GM19455 (cell line): ENCODE measurements around the gene ATP11A.

Experiments
- ATAC-seq: cut with Tn5 transposase; IDR thresholded peaks from one replicate; pipeline ENCODE4 v1.9.1; 2021; ENCODE audit not compliant: unreplicated experiment

ATP11A gene

GRCh38 chr13:112888238-112889111, 198.6 kb downstream of the ATP11A start:
- ATAC-seq, result no peak

DNA sequence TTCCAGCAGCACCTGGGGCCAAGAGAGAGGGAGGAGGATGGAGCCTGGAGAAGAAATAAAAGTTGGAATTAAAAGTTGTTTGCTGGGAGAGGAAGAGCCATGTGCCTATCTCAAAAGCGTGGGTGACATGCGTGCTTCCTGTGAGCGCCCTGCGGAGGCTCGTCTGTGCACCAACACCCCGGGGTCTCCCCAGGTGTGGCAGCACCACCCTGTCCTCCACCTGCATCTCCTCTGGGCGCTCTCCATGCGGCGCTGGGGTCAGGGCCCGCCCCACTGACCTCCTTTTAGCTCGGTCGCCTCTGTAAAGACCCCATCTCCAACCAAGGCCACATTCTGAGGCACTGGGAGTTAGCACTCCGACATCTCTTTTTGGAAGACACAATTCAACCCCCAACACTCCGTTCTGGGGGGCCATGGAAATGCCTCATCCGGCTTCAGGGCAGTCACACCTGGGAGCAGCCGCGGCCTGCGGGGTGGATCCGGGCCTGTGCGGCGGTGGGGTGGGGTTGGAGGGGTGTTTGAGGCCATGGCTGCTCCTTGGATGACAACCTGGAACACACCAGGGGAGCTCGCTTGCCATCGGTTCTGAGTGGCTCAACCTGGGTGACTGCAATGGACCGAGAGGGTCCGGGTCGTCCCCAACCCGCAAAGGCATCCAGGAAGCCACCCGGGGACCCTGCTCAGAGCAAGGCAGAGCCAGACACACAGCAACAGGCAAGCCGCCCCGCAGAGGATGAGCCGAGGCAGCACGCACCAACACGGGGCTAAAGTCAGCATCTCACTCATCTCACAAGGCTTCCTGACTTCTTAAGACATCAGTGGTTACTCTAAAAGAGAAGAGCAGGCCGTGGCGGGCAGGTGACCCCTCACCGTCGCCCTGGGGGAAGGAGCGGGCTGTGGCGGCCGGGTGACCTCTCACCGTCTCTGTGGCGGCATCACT, 199.8 kb downstream of the ATP11A start:
- ATAC-seq, result no peak

DNA sequence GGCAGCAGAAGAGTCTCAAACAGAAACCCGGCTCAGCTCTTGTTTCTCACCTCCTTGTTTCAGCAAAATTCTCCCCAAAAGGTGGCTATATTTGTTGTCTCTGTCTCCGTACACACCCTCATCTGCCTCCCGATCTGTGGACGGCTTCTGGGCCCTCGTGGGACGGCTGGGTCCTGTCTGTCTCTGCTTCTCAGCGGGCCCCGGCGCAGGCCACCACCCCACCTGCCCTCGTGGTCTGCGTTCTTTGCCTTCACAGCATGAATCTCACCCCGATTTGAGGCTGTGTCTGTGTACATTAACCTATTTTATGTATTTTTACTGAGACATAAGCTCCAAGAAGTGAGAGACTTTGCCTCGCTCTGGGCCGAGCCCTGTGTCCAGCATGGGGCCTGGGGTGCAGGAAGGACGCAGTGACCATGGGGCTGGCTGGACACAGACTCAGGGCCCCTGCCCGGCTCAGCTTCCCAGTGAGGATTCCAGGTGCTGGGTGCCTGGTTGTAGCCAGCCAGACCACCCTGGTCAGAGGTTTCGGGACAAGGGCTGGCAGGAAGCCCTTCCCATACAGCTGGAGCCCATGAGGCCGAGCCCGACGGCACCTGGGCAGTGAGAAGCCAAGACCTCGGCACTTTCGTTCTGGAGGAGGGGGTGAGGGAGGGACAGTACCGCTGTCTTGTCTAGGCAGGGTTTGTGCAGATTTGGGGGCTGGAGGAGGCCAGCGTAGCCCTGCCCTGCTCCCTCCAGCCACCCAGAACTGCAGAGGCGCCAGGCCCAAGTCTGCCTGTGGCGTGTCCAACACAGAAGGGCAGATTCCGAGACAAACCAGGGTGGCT, 200.7 kb downstream of the ATP11A start:
- no peak for ATAC-seq

- ATAC-seq, result no peak
Observed at GRCh38 chr13:112891477-112892401, 201.9 kb downstream of the ATP11A start.

DNA sequence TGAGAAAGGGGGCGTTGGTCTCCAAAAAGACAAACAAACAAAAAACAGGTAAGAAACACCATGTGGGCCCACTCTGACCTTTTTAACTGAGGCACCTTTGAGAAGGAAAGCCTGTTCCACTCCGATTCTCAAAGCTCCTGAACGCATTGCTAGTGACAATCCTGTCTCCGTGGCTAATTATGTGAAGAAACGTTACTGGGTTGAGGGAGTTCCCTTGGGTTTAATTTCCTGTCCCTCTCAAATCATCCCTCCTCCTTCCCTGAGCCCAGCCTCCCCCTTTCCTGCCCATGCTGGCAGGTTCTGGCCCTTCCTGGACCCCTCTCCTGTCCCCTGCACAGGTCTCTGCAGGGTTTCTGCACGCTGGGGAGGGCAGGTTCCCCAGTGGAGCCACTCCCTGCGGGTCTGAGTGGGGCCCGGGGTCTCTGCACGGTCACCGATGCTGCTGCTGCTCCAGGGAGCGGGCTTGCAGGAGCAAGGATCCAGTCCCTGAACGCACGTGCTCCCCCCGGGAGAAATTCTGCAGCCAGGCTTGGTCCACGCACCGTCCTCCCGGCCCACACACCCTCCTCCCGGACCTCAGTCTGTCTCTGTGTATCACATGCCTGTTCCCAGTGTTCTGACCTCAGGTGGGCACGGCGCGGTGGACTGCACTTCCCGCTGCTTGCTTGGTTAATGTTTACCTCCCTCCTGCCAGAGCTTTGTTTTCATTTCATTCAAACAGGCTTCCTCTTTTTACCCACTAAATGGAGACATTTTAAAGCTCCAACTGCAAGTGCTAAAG, 202.8 kb downstream of the ATP11A start:
- no peak for ATAC-seq

DNA sequence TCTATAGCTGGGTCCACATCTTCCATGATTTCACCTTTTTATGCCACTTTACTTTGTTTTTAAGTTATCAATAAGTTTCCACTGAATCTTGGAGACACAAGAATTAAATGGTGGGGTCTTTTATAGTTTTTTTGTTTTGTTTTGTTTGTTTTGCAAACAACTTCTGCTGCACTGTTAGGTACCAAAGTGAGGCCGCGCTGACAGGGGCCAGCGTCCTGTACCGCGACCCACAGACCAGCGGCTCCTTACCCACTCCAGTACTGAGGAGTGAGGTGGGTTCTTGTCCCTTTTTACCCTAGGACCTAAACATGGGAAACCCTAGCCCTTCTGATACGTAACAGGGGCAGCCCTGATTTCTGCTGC, 203.3 kb downstream of the ATP11A start:
- no peak for ATAC-seq

DNA sequence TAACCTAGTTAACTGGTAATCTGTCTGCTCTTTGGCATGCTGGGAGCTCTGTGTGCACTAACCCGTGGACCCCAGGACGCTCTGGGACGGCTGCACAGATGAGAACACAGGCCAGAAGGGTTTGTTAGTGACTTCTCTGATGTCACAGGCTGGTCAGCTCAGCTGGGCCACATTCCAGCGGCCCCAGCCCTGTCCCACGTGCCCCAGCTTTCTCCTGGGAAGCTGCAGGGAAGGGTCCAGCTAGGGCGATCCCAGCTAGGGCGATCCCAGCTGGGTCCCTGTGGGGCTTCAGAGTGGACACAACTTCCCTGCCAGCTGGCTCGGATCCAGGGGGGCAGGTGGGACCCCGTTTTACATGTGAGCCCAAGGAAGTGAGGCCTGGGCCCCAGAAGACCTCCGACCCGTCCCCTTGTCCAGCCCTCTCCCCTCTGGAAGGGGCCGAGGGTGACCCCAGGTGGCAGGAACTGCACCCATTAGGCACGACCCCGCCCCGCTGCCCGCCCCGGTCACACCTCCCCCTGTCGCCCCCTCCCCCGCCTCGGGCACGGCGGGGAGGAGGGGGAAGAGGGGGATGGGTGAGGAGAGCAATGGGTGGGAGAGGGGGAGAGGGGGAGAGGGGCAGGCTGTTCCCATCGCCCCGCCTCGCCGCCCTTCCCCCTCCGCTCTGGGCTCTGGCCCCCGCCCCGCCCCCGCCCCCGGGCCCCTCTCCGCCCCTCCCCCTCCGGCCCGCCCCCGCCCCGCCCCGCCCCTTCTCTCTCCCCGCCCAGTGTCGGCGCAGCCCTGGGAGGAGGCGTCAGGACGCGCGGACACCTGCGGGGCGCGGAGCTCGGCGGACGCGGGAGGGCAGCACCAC, 204.0 kb downstream of the ATP11A start:
- no peak for ATAC-seq

GRCh38 chr13:112894423-112894672, 204.5 kb downstream of the ATP11A start:
- no peak for ATAC-seq

DNA sequence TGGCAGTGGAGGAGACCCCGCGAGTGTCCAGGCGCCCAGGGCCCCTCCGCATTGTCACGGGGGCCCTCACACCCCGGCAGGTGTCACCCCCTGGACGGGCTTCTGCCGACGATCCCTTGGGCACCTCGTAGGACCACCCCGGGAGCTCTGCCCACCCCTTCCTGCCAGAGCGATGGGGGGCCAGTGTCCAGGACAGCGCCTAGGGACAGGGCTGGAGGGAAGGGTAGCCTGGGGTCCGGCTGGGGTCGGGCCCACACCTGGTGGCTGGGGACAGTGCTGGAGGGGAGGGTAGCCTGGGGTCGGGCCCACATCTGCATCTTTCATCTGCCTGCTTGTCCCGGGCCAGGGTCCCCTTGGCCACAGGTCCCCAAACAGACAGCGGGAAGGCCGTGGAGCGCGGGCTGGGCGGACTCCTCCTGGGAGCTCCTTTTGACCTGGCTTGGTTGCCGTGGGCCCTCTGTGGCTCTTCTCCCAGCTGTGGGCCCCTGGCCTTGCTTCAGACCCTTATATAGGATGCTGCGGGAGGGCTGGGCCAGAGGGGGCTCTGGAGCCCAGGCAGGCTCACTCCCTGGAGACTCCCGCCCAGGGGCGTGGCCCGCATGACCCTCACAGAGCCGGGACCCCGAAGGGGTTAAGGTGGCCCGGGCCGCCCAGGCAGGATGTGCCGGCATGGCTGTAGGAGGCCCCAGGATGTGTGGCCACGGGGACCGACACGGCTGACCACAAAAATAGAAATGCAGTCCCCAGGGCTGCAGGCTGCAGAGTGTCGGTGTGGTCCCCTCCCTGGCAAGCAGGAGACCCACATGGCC, 205.0 kb downstream of the ATP11A start:
- ATAC-seq, result no peak

DNA sequence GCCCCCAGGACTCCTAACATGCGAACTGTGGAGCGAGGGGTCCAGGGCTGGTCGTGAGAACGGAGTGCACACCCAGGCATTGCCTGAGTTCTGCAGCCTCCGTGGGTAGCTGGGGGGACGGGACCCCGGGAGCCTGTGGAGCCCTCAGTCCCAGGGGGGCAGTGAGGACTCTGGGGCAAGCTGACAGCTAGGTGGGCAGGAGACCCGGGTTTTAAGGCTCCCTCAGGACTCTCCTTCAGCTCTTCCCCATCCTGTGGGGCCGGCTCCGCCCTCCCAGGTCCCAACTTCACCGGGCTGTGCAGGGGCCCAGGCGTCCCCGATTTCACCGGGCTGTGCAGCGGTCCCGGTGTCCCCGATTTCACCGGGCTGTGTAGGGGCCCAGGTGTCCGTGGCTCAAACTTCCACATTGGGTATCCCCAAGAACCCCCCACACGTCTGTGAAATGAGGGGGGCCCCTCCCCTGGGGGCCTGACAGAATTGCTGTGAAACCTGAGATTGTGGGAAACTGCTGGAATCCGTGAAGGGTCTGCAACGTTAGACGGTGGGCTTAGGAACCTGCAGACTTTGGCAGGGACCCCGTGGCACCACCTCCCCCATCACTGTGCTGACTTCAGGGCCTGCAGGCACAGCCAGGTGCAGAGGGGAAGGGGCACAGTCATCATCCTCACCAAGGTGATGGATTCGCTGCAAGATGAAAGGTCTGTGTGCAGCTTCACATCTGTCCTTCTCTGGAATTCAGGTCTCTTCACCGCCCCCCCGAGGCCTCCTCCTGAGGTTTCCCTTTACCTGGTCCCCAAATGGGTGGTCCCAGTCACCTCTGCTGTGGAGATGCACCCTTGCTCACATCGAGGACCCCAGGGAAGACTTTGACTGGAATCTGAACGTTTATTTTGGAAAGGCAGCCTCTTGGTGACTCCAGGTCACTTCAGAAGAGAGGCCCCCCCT, 206.0 kb downstream of the ATP11A start:
- ATAC-seq, result no peak

GRCh38 chr13:112896736-112897602, 207.1 kb downstream of the ATP11A start:
- ATAC-seq, result no peak

- no peak for ATAC-seq
Observed at GRCh38 chr13:112897603-112897955, 207.7 kb downstream of the ATP11A start.

DNA sequence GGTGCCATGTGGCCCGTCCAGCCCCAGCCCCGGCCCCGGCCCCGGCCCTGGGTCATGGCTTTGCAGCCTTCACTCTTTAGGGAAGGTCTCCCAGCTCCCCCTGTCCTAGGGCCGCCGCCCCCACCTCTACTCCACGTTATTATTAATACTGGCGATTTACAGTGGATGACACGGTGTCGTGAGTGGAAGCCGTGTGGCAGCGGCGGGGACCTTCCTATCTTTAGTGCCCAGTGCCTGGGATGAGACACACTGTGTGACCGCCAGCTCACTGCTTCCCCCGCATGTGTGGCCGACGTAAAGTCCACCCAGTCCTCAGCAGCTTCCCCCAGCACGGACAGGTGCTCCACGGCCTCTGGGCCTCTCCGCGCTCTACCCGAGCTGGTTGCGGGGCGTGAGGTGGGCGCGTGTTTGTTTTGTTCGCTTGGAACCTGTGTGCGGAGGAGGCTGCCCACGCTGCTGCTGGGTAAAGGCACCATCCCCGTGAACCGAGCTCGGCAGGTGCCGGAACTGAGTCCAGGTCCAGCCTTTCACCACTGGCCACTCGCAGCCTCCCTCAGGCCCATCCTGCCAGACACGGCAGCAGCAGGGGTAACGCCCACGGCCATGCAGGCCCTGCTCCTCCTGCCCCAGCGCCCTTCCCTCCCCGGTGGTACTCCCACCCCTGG, 208.2 kb downstream of the ATP11A start:
- ATAC-seq, result no peak

DNA sequence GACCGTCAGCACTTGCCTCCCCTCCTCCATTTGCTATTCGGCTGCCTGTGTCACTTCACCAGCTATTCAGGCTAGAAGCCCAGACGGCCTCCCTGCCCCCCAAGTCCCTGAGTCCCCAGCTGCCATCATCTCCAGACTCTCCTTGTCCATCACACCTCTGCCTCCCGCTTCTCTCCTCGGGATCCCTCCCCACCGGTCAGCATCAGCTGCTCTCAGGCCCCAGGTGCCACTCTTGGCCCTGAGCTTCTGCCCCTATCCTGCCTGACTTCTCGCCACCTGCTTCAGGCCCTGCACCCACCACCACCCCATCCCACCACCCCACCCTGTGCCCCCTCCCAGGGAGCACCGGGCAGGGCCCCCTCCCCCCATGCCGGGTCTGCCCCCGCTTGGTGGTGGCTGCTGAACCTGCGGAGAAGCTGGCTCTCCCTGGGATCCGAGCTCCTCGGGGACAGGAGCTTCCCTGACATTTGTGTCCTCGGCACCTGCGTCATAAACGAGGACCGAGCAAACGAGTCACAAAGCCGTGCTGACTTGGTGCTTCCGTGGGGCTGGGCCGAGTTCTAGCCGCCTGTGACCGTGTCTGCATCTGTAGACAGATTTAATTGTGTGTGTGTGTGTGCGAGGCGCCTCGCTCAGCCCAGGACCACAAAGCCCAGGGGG, 208.9 kb downstream of the ATP11A start:
- ATAC-seq, result no peak
